Hematopoietic multipotent progenitor cell treated with erythropoietin and hydrocortisone succinate and interleukin-3 and kit ligand, for 17 days (in vitro differentiated cells): Measurements from ENCODE around the gene MROH7.
A peak's percentile ranks its signal among the peaks of the same experiment; 100 is the strongest.

Source experiments
- DNase-seq: peaks from one replicate; pipeline ENCODE4 v3.0.0-alpha.2; 2015; ENCODE audit warnings: low spot score

The MROH7 gene

DNA sequence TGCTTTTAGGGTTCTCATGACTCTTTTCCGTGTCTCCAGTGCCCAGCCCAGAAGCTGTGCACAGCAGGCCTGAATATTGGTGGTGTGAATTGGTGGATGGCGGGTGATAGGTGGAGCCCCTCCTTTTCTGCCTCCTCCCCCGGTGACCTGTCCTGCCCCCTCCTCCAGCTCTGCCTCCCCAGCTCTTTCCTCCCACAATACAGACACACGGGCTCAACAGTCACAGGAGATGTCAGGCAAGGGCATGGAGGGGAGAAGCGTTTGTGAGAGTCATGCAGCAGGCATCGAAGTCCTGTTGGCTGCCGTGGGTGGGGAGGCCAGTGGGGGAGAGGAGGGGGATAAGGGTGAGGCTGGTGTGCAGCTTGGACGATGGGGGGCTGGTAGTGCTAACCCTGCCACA is 56.8 kb downstream of the MROH7 start:
- DNase-seq: no peak

- no peak for DNase-seq
Measured at GRCh38 chr1:54699936-54700525, 58.4 kb downstream of the MROH7 start.

DNA sequence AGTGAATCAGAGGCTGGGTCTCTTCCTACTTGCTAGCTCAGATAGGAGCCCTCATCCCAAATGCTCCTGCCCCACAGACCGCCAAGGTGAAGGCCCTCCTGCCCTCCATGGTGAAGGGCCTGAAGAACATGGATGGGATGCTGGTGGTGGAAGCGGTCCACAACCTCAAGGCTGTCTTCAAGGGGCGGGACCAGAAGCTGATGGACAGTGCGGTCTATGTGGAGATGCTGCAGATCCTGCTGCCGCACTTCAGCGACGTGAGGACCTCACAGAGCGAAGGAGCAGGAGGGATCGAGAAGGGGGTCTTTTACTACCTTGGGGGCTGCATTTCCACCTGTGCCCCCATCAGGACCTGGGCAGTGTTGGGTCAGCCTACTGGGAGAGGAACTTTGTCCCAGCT is 59.5 kb downstream of the MROH7 start:
- no peak for DNase-seq

GRCh38 chr1:54701996-54702395 is 60.4 kb downstream of the MROH7 start:
- DNase-seq: no peak

- no peak for DNase-seq
Measured at GRCh38 chr1:54703471-54703870, 61.9 kb downstream of the MROH7 start.

DNA sequence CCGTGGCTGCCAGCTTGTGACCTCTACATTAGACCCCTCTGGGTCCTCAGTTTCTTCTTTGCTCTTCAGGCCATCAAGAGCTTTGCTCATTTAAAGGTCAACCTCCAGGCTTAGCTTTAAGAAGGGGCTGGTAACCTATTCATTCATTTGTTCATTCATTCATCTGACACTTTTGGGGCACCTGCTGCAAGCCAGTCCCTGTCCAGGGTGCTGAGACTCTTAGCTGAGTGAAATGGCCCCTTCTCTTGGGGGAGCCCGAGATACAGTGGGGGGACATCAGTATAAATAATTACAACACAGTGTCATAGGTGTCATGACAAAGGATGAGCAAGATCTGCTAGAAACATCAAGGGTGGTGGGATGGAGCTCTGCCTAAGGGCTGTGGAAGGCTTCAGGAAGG is 63.6 kb downstream of the MROH7 start:
- DNase-seq: no peak

GRCh38 chr1:54706419-54706818 is 64.8 kb downstream of the MROH7 start:
- no peak for DNase-seq

DNA sequence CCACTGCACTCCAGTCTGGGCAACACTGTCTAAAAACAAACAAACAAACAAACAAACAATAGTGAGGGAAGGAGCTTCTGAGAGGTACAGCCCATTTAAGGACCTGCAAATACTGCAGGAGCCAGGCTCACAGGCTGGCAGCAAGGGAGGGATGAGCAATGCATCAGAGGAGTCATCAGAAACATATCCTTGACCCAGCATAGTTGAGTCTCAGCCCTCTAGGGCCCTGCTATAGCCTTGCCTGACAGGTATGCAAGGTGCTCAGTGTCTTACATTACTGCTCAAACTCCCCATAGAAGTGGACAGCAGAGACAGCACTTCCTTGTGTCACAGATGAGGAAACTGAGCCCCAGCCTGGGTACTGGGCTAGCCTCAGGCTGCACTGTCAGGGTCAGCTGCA is 66.8 kb downstream of the MROH7 start:
- DNase-seq: no peak

DNA sequence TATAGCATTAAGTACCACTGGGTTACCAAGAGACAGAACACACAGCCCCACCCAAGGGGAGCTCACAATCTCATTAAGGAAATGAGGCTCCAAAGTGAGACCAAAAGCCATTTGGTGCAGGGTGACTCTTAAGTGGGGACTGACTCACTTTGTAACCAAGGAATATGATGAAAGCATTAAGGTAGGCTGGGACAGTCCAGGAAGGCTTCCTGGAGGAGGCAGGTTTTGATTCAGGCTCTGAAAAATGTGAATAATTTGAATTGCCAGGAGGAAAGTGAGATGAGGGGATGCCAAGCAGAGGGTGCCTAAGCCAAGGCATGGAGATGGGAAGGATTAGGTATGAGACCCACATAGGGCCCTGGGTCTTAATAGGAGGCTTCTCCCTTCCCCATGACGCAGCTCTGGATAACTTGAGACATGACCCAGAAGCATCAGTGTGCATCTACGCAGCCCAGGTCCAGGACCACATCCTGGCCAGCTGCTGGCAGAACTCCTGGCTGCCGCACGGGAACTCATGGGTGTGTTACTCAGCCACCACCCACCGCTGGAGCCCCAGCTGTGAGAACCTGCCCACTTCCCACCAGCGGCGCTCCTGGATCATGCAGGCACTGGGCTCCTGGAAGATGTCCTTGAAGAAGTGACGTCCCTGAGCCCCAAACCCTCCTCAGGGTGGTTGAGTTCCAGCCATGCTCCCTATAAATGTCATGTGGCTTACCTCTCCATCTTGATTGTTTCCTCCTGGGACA is 68.1 kb downstream of the MROH7 start:
- no peak for DNase-seq

- DNase-seq: no peak
Measured at GRCh38 chr1:54710434-54710833, 68.8 kb downstream of the MROH7 start.

GRCh38 chr1:54710841-54711240 is 69.3 kb downstream of the MROH7 start:
- DNase-seq: no peak

- DNase-seq: no peak
Measured at GRCh38 chr1:54711536-54711935, 70.0 kb downstream of the MROH7 start.

DNA sequence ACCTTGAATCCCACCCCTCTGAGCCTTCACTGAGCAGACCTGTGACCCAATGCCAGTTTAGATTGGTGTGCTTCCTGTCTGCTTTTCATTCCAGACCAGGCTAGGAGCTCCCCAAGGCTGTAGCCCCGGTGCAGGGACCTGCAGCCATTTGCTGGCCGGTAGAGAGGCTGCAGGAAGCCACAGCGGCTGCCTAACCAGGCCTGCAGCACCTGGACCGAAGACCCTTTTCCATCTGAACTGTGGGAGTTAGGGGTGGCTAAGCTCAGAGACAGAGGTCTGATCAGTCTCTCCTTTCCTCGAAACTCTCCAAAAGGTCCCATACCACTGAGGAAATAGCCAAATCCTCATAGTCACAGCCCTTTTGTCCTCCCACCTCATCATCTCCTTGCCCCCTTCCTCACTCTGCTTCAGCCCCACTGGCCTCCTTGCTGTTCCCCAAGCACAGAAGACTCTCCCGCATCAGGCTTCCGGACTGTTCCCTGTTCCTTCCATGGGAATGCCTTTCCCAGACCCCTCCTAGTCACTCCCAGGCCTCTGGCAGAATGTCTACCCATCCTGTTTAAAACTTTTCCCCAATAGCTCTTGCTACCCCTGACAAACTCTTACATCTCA is 73.4 kb downstream of the MROH7 start:
- no peak for DNase-seq

- DNase-seq: peak; percentile 84
Measured at GRCh38 chr1:54715493-54716298, 74.1 kb downstream of the MROH7 start, which contains the start of gene TTC4. Gene TTC4 (plus strand): TSS chr1:54715861. CDS start chr1:54715909, 48 bp downstream.

DNA sequence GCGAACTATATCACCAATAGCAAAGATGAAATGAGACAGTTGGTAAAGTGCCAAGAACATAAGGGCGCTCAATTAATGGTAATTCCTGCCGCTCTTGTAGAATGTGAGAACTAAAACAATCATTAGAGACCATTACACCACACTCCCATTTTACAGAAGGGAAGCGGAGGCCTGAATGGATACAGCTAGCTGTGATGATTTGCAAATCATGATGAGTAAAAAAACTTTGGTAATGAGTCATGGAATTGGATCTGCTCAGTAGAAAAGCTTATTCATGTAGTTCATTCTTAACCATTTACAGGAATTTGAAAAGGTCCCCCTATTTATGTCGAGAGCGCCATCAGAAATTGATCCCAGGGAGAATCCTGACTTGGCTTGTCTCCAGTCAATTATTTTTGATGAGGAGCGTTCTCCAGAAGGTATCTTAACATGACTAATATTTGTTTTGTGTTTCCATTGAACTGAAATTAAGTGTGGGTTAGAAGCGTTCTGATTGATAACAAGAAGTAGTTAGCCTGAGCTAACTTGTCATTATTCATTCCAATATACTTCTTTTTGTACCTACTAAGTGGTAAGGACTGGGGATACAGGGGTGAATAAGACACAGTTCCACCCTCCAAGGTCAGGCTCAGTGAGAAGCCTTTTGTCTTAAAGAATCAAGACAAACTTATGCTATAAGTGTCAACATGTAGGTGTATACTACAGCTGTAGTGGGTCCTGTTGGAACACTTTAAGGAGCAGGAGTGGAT is 74.9 kb downstream of the MROH7 start:
- peak; percentile 61 for DNase-seq

- no peak for DNase-seq
Measured at GRCh38 chr1:54721719-54722118, 80.1 kb downstream of the MROH7 start.

- no peak for DNase-seq
Measured at GRCh38 chr1:54723985-54724384, 82.4 kb downstream of the MROH7 start.

GRCh38 chr1:54724771-54725170 is 83.2 kb downstream of the MROH7 start:
- DNase-seq: no peak

DNA sequence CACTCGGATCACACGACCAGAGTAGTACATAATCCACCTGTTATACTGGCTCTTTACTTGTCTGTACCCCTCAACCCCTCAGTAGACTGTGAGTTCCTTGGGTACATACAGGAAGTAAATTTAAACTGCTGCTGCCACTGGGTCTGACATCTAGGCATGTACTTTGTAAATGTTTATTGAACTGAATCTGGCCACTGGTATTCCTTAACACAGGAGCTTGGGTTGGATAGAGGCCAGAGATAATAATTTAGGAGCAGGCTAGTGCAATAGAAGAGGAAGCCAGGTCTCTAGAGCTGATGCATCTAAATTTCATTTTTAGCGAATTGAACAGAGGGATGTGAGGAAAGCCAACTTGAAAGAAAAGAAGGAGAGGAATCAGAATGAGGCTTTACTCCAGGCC is 86.4 kb downstream of the MROH7 start:
- DNase-seq: no peak

DNA sequence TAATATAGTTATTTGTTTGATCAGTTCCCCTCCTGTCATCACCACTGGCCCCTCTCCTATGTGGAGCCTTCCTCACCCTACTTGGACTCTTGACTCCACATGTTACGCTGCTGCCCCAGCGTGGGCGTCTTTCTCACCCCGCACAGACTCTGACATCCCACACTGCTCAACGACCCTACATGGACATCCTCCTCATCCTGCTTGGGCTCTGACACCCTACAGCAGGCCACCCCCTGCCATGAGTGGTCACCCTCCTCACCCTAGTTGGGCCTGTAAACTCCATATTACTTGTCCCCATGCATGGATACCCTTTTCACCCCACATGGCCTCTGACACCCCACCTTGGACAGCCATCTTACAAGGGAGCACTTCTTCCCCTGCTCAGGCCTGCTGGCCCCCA is 95.1 kb downstream of the MROH7 start:
- no peak for DNase-seq

DNA sequence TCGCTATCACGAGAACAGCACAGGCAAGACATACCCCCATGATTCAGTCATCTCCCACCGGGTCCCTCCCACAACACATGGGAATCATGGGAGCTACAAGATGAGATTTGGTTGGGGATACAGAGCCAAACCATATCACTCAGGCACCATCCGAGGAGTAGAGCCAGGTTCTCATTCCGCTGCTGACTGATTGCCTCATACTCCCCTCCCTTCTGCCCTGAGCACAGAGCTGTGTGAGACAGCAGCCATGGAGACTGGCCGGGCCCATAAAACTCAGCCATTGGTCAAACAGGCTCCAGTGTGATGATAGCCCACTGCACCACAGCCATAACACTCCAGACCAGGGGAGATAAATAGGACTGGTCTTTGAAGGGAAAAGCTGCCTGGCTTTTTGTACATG is 96.7 kb downstream of the MROH7 start:
- DNase-seq: no peak

DNA sequence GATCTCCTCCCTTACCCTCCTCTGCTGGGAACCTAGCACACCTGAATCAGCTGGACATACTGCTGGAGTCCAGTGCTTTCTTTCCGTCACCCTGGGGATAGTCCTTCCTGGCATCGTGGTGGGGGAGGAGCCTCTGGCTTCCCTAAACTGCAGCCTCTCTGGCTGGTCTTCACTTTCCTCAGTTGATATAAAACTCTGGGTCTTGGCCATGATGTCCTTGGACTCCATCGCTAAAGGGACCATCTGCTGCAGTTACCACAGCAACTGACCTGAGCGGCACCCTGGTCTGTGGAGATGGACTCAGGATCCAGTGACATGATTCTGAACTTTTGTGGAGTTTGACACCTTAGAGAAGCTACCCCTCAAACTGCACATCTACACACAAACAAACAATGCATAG is 99.9 kb downstream of the MROH7 start:
- no peak for DNase-seq
